GM20431 (cell line): Measurements from ENCODE around the gene CSTPP1.

Experiments
- in situ Hi-C: fragments of 300-500 bp; cut with MseI, MboI; formaldehyde crosslinking; loops from one replicate; pipeline ENCODE4 v1.15.0; 2020; ENCODE audit warnings: low sequenced_read_pairs; ENCODE audit not compliant: unreplicated experiment

Gene CSTPP1

DNA sequence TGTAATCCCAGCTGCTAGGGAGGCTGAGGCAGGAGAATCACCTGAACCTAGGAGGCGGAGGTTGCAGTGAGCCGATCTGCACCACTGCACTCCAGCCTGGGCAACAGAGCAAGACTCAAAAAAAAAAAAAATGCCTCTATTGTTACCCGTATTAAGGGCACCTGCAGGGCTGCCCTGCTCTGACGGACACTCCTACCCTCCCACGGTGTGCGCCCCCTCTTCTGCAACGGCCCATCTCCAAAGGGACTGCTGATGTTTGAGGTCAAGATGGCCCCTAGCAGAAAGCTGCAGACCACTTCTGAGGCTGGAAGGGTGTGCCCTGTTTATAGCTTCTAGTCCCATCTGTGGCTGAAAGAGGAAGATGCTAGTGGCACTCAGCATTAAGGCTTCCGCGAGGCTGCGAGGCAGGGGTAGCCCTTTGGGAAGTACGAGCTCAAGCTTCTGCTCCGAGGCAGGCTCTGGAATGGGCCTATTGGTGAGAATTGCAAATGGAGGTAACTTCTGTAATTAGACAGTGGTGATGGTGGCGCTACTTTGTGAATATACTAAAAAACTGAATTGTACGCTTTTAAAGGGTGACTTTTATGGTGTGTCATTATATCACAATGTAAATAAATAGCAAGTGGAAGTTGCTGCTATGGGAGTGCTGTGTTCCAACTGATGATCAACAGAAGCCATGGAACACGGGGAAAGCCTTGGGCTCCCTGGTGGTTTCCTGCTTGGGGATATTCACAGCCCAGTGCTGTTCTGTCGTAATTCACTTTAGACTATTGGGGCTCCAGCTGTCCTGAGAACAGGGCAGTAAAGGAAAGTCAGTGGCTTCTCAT lies 215.8 kb downstream of the CSTPP1 start:
- in situ Hi-C loops: loop anchor here (10.0 kb wide), 1 partner anchor 268 kb away; no protein-coding TSS in a partner anchor

DNA sequence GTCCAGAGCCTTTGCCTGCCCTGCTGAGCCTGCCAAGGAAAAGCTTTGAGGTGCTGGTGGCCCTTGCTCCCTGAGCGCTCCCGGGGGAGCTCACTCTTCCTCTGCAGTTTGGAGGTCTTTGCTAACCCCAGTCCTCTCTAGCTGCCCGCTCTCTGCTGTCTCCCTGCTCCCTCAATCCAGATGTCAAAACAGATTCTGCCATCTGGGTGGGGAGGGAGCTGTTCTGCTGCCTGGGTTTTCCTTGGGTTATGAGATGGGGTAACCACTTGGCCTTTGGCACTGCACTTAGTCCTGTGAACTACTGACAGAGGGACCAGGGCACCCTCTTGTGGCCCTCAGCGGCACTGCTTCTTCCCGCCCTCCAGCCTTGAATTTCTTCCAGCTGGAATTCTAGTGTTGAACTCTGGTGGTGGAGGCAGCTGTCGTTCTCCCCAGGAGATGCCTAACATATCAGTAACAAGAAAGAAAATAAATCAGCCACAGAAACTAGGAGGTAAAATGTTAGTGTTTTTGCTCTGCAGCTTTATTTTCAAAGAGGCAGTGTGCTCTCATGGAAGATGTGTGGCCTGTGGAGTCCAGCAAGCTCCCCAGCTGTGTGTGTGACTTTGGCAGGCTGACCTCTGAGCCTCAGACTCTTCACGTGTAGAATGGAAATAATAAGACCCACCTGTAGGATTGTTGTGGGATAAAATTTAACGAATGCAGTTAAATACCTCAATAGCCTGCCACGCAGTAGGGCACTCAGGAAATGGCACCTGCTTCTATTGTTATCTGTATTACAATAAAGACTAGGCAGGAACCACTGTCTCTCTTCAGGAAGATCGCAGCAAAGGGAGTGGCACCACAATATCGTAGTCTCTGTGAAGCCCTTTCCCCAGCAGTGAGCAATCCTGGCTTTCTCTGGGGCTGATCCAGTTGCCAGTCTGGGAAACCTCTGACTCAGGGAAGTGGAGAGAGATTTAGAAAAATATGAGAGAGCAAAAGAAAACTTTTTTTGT lies 216.7 kb downstream of the CSTPP1 start:
- in situ Hi-C loops: loop anchor here (10.0 kb wide), 1 partner anchor 268 kb away; no protein-coding TSS in a partner anchor

DNA sequence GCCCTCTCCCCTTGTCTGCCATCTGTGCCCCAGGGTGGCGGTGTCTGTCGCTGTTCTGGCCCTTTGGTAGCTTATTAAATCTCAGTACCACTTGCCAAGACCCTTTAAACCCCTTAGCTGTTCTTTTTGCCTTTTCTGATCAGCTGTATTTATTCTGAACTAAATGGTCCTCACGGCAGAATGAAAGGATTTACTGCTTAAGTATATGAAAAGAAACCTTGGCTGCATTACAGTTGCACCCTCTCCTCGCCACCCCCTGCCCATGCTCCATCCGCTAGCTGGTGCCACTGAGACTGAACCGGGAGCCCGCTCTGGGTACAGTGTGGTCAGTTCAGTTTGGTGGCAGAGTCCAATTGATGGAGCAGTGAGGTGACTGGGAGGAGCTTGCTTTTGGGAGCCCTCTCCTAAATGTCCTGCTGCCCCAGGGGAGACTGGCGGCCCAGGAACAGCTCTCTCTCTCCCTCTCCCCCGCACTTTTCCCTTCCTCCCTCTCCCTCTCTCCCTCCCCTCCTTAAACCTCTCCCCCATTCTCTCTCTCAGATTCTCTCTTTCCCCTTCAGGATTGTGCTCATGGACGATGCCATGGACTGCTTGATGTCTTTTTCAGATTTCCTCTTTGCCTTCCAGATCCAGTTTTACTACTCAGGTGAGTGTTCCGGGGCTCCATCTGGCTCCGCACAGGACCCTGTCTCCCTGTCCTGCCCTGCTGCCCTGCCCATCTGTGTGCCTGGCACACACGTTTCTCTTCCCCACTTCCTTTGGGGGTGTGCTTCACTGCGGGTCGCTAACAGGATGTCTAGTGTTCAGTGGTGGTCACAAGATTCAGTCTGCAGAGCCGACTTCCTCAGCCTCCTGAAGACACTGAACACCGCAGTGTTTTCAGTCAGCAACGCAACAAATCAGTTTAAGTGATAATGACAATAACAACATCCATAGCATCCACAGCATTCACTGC lies 218.3 kb downstream of the CSTPP1 start:
- in situ Hi-C loops: loop anchor here (10.0 kb wide), 1 partner anchor 270 kb away; no protein-coding TSS in a partner anchor

DNA sequence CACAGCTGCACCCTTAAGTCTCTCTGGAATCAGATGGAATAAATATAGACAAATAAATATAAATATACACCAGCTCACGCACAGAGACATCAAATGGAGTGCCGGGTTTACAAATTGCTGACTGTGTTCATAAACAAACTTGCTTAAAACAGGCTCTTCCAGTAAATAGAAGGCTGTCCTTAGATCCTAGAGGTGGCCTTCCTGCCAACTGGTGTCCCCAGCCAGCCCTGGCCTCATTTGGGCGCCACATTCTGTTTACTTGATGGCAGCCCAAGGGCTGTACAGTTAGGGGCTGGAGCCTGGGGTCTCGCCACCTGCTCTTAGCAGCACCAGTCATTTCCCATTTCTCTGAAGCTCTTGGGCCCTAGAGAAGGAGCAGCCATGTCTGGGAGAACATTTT lies 219.3 kb downstream of the CSTPP1 start:
- in situ Hi-C loops: loop anchor here (10.0 kb wide), 1 partner anchor 271 kb away; no protein-coding TSS in a partner anchor

DNA sequence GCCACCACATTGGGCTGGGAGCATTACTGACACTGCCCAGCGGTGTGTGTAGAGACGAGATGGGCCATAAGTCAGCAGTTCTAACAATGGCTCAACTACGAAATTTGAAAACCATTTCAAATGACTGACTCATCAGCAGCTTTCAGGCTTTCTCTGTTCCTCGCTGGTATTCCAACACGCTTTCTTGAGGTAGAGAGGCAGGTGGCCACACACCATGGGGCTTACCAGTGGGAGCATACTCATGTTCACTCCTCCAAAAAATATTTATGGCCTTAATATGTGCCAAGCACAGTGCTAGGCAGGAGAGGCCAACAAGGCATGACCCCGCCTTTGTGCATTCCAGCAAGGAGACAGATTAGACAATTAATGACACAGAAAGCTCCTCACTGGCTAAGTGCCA lies 219.8 kb downstream of the CSTPP1 start:
- in situ Hi-C loops: loop anchor here (10.0 kb wide), 1 partner anchor 272 kb away; no protein-coding TSS in a partner anchor

DNA sequence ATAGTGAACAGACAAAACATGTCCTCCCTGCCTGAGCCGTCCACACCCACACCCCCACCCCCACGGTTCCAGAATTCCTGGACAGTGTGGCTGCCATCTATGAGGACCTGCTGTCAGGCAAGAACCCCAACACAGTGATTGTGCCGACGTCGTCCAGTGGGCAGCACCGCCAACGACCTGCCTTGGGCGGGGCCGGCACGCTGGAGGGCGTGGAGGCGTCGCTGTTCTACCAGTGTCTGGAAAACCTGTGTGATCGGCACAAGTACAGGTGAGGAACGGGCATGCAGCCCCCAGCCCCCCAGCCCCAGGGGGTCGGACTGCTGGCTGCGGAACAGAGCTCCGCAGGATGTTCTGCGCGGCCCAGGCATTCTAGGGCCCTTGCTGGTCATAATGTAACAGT lies 220.4 kb downstream of the CSTPP1 start:
- in situ Hi-C loops: loop anchor here (10.0 kb wide), 1 partner anchor 272 kb away; no protein-coding TSS in a partner anchor

DNA sequence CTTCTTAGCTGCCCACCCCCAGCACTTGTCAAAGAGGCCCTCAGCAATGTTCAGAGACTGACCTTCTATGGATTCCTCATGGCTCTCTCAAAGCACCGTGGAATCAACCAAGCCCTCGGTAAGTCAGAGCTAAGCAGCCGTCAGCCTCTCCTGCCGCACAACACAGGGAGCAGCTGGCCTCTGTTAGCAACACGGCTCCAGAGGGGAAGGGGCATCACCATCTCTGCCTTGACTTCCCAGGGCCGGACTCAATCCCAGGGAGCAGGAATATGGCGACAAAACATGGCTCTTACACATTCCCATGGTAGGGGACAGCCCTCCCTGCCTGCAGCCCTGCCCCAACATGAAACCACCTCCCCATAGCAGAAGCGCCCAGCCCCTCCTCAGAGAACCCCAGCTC lies 221.2 kb downstream of the CSTPP1 start:
- in situ Hi-C loops: loop anchor here (10.0 kb wide), 1 partner anchor 273 kb away; no protein-coding TSS in a partner anchor

DNA sequence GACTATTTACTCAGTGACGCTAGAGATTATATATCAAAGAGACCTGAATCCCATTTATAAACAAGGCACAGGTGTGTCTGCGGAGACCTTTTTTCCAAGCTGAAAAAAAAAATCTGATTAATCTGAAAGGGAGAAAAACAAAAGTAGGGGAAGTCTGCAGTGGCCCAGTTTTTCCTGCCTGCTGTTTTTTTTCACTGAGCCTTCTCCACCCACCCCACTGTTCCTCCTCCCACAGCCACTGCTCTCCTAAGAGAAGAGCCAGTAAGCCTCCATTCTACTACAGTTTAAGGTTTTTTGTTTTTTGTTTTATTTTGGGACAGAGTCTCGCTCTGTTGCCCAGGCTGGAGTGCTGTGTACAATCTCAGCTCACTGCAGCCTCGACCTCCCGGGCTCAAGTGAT lies 221.7 kb downstream of the CSTPP1 start:
- in situ Hi-C loops: loop anchor here (10.0 kb wide), 1 partner anchor 273 kb away; no protein-coding TSS in a partner anchor

DNA sequence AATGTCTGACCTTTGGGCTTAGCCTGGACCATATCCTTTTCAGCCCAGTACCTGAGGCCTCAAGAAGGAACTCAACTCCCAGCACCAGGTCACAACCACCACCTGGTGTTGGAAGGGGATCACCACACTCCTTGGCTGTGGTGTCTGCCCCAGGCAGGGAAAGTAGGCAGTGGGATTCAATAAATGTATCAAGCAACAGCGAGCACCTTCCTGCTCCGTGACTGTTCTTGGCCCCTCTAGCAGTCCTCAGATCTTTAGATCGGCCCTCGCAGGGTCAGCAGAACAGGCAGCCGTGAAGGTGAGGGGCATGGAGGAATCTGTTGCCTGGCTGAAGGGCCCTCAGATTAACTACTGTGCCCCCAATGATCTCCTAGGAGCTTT lies 224.2 kb downstream of the CSTPP1 start:
- in situ Hi-C loops: no loop called here

DNA sequence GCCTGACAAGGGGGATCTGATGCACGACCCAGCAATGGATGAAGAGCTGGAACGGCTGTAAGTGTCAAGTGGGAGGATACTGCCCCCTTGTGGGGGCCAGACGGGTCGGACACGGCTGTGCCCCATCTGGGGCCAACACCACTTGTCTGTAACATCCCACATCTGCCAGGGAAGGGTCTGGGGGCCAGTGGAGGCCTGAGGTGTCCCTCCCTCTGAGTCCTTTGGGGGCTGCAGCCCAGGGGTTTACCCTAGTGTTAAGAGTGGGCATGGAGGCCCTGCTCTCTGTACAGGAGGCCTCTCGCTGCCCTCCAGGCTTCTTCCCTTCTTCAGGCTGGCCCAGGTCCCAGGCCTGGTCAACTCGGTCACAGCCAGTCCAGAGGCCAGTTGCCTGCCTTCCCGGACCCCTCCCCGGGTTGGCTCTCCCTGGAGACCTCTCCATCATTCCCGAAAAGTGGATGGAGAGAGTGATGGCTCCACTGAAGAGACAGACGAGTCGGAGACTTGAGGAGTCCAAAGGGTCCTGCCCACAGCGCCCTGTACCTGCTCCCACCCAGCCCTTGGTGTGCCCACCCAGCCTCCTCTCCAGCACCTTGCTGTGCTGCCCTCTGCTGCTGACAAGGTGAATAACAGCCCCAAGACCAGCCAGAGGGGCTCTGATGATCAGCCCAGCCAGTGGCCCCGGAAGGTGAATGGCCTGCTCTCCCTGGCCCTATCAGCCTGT lies 224.7 kb downstream of the CSTPP1 start:
- in situ Hi-C loops: no loop called here

DNA sequence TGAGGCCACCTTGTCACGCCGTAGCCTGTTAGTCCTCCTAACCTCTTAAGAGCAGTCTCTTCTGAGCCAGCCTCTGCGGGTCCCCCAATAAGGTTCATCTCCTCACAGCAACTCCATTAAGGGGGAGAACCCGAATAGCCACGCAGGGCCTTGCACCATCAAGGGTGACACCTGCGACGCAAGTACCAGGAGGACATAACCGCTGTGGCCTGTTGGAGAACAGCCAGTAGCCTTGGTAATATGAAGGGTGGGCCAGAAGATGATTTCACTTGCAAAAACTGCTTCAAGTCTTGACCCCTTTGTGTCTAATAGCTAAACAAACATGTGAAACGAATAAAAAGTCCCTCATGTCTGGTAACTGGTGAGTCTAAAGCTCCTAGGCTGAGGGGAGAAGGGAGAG lies 225.3 kb downstream of the CSTPP1 start:
- in situ Hi-C loops: no loop called here

DNA sequence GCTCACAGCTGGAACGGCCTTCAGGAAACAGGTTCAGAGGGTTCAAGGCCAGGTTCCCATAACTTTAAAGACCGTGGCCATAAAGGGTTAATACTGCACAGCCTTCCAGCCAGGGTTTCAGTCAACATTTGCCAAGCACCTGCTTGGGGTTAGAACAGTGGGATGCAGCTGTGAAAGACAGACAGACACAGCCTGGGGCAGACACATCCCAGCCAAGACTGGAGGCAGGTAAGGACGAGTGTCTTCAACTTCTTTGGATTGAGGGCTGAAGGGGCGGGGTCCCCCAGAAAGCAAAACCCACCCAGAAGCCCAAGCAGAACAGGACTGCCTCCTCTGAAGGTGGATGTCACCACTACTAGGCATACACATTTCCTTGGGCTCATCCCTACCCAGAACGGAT lies 225.9 kb downstream of the CSTPP1 start:
- in situ Hi-C loops: no loop called here

DNA sequence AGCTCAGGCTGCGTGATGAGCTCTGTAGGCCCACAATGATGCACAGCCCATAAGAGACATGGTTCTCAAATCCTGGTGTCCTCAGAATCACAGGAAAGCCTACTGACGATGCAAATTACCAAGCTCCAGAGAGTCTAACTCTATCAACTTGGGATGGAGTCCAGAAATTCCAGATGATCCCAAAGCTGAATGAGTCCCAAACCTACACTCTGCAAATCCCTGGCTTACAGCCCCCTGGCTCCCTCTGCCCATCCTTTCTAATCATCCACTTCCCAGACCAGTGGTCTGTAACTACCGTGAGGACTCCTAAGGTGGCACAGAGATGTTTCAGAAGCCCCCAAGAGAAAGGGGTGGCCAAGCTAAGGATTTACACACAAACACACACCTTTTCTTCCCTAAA lies 226.6 kb downstream of the CSTPP1 start:
- in situ Hi-C loops: no loop called here

DNA sequence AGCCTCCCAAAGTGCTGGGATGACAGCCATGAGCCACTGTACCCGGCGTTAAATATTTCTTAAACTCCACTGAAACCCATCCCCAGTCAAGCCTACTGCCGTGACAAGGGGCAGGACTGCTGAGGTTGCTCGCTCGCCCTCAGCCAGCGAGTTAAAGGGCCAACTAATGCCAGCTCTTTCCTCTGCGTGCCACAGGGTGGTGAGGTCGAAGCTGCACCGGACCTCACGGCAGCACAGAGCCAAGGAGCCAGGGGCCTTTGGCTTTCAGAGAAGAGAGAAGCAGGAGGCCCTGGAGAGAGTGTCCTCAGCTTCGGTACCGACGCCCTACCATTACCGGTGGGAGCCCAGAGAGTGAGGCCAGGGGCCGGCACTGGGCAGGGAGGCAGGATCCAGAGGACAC lies 227.3 kb downstream of the CSTPP1 start:
- in situ Hi-C loops: no loop called here

DNA sequence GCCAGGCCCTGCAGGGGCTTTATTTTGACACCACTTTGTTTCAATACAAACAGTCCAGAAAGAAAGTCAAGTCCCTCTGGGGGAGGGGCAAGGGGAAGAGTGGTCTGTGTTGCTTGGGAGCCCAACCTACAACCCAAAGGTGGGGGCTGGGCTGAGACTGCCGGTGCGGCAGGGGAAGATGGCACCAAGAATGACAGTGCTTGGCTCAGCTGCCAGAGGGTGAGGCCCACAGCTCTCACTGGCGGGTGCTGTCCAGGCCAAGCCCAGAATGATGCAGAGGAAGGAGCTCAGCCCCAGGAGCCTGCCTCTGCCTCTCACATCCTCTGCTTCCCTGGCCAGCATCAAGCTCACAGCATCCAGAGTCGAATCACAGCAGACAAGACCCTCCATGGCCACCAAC lies 227.8 kb downstream of the CSTPP1 start:
- in situ Hi-C loops: no loop called here

DNA sequence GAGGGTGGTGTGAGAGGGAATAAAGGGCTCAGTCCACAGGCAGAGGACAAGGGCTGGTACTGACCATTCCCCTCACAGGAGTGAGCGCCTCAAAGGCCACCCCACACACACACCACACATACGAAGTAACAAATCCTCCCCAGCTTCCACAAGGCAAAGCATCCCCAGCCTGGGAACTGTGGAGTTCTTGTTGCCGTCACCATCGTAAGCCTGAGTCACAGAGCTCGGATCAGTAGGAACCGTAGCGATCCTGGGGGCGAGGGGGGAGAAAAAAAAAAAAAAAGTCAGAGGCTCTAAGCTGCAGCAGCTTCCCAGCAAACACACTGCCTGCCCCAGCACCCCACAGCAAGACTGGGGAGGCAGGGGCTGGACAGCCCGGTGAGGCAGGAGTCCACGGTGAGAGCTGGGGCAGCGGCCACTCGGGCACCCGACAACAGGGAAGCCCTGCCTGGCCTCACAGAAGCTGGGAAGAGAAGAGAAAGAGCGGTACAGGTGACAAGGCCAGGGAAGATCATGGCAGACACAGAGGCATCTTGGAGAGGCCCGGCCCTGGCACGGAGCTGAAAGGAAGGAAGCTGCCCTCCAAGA lies 228.8 kb downstream of the CSTPP1 start:
- in situ Hi-C loops: no loop called here

DNA sequence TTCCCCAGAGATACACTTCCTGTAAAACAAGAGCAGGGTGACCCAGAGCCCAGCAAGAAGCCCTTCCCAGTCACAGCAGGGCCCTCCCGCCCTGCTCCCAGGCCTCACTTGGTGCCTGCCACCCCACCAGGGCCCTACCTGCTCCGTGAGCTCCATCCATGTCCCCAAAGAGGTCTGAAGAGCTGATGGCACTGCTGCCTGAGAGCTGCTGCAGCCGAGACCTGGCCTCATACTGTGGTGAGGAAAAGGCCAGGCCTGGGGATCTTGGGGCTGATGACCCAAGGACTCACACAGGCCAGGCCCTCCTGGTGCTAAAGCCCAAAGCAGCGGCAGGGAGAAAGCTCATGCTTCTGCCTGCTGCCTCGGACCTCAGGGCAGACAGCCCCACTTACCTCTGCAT lies 229.8 kb downstream of the CSTPP1 start:
- in situ Hi-C loops: no loop called here

DNA sequence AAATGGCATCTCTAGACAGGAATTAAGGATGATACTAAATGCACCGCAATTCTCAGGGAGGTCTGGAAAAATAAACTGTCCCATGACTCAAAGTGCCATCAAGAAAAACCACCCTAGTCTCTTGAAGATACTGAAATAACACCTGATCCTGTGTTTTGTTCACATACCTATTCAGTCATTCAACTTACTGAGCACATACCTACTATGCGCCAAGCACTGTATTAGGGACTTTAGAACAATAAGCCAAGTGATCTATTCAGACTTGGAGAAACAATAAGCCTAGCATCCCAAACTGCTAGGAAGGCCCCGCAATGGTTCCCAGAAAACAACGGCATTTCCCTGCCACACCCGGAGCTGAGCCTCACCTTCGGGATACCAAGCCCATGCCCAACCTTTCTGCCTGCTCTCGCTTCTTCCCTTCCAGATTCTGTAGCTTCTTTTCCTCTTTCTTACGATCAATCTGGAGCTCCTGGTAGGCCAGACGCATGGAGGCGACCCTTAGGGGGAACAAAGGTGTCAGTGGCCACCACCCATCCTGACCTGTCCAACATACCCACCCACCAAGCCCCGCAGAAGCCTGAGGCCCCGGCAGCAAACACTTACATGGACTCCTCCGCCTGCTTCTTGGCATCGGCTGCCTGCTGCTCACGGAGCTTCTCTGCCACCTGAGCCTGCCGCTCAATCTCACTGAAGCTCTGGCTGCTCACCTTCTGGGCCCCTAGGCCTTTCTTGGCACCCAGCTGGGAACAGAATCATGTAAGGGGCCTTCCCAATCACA lies 234.7 kb downstream of the CSTPP1 start:
- in situ Hi-C loops: no loop called here
